Activated T-cell treated with anti-CD3 and anti-CD28 coated beads for 4 hours (primary cell): ENCODE measurements around the gene TAF1B.
"Not testable (repeated sequence)": the region's sequence is repeated elsewhere in the genome, so short reads cannot be mapped to it uniquely, and the experiment has no call there.

Experiments
- DNase-seq: peaks from one replicate; pipeline ENCODE4 v3.0.0-alpha.2; 2020

TAF1B gene

GRCh38 chr2:9885036-9885684 lies 41.9 kb downstream of the TAF1B start:
- no peak for DNase-seq

GRCh38 chr2:9887513-9887912 lies 44.2 kb downstream of the TAF1B start:
- no peak for DNase-seq

- no peak for DNase-seq
Measured at GRCh38 chr2:9889812-9890261, 46.6 kb downstream of the TAF1B start.

- DNase-seq, result no peak
Measured at GRCh38 chr2:9892236-9892635, 49.0 kb downstream of the TAF1B start.

GRCh38 chr2:9895669-9896590 lies 52.7 kb downstream of the TAF1B start:
- DNase-seq, result no peak

- DNase-seq, result no peak
Measured at GRCh38 chr2:9897331-9897737, 54.1 kb downstream of the TAF1B start.

GRCh38 chr2:9897846-9898245 lies 54.6 kb downstream of the TAF1B start:
- no peak for DNase-seq

GRCh38 chr2:9905413-9905812 lies 62.1 kb downstream of the TAF1B start:
- DNase-seq, result no peak

GRCh38 chr2:9907402-9907801 lies 64.1 kb downstream of the TAF1B start:
- DNase-seq, result no peak

- DNase-seq, result no peak
Measured at GRCh38 chr2:9908639-9909038, 65.4 kb downstream of the TAF1B start.

- no peak for DNase-seq
Measured at GRCh38 chr2:9909106-9909505, 65.8 kb downstream of the TAF1B start.

GRCh38 chr2:9910699-9911098 lies 67.4 kb downstream of the TAF1B start:
- no peak for DNase-seq

- DNase-seq, result no peak
Measured at GRCh38 chr2:9912468-9912867, 69.2 kb downstream of the TAF1B start.

- DNase-seq, result no peak
Measured at GRCh38 chr2:9914384-9915065, 71.3 kb downstream of the TAF1B start.

GRCh38 chr2:9918275-9918674 lies 75.0 kb downstream of the TAF1B start:
- no peak for DNase-seq

GRCh38 chr2:9919512-9919911 lies 76.2 kb downstream of the TAF1B start:
- DNase-seq, result no peak

- DNase-seq, result not testable (repeated sequence)
Measured at GRCh38 chr2:9927020-9927419, 83.7 kb downstream of the TAF1B start.

- DNase-seq, result no peak
Measured at GRCh38 chr2:9937258-9937657, 94.0 kb downstream of the TAF1B start.

- no peak for DNase-seq
Measured at GRCh38 chr2:9937968-9938367, 94.7 kb downstream of the TAF1B start.

- no peak for DNase-seq
Measured at GRCh38 chr2:9939587-9940485, 96.6 kb downstream of the TAF1B start.

- DNase-seq, result no peak
Measured at GRCh38 chr2:9941196-9941995, 98.1 kb downstream of the TAF1B start.

- no peak for DNase-seq
Measured at GRCh38 chr2:9941996-9942390, 98.7 kb downstream of the TAF1B start.
